HG03196 (cell line): ENCODE results near the gene A3GALT2.
"Not testable (repeated sequence)": the region's sequence is repeated elsewhere in the genome, so short reads cannot be mapped to it uniquely, and the experiment has no call there.

ENCODE experiments used
- ATAC-seq: cut with Tn5 transposase; IDR thresholded peaks from one replicate; pipeline ENCODE4 v1.9.1; 2021; ENCODE audit not compliant: unreplicated experiment

Gene A3GALT2

GRCh38 chr1:33314416-33314815, 6.5 kb downstream of the A3GALT2 start:
- ATAC-seq = no peak

- no peak for ATAC-seq
These were observed 8.5 kb downstream of the A3GALT2 start for GRCh38 chr1:33312413-33312749.

- ATAC-seq = no peak
These were observed 9.0 kb downstream of the A3GALT2 start for GRCh38 chr1:33311706-33312412.

- no peak for ATAC-seq
These were observed 10.2 kb downstream of the A3GALT2 start for GRCh38 chr1:33310702-33311101.

GRCh38 chr1:33309351-33309750, 11.5 kb downstream of the A3GALT2 start:
- not testable (repeated sequence) for ATAC-seq

GRCh38 chr1:33307494-33307864, 13.4 kb downstream of the A3GALT2 start:
- no peak for ATAC-seq

GRCh38 chr1:33306653-33307493, 14.0 kb downstream of the A3GALT2 start:
- no peak for ATAC-seq

- no peak for ATAC-seq
These were observed 14.9 kb downstream of the A3GALT2 start for GRCh38 chr1:33305816-33306652.

GRCh38 chr1:33305016-33305415, 15.9 kb downstream of the A3GALT2 start:
- no peak for ATAC-seq

GRCh38 chr1:33302325-33302724, 18.6 kb downstream of the A3GALT2 start:
- ATAC-seq = no peak

GRCh38 chr1:33301273-33301984, 19.5 kb downstream of the A3GALT2 start:
- no peak for ATAC-seq

- no peak for ATAC-seq
These were observed 20.2 kb downstream of the A3GALT2 start for GRCh38 chr1:33300673-33301072.

GRCh38 chr1:33299461-33300155, 21.3 kb downstream of the A3GALT2 start:
- no peak for ATAC-seq

- ATAC-seq = no peak
These were observed 22.1 kb downstream of the A3GALT2 start for GRCh38 chr1:33298623-33299277.

GRCh38 chr1:33297911-33298622, 22.8 kb downstream of the A3GALT2 start:
- no peak for ATAC-seq

- ATAC-seq = no peak
These were observed 24.1 kb downstream of the A3GALT2 start for GRCh38 chr1:33296824-33297223.

- no peak for ATAC-seq
These were observed 24.8 kb downstream of the A3GALT2 start for GRCh38 chr1:33296082-33296458.

- peak; percentile 65 for ATAC-seq
These were observed 25.3 kb downstream of the A3GALT2 start for GRCh38 chr1:33295450-33296081.

GRCh38 chr1:33295023-33295422, 25.9 kb downstream of the A3GALT2 start:
- ATAC-seq = no peak
